AG09319 (cell line): ENCODE results near the gene CNIH4.
"Not testable (repeated sequence)": the region's sequence is repeated elsewhere in the genome, so short reads cannot be mapped to it uniquely, and the experiment has no call there.

ENCODE experiments used
- DNase-seq: peaks from one replicate; pipeline ENCODE4 v3.0.0-alpha.2; 2010; ENCODE audit warnings: low read depth; ENCODE audit errors: extremely low read depth
- TF ChIP-seq, protein P1 (sequence below): IDR thresholded peaks from 2 replicates; pipeline ENCODE4 v1.5.1; 2011; ENCODE audit warnings: low read depth, mild to moderate bottlenecking, inconsistent platforms, low read length, moderate library complexity

The CNIH4 gene

DNA sequence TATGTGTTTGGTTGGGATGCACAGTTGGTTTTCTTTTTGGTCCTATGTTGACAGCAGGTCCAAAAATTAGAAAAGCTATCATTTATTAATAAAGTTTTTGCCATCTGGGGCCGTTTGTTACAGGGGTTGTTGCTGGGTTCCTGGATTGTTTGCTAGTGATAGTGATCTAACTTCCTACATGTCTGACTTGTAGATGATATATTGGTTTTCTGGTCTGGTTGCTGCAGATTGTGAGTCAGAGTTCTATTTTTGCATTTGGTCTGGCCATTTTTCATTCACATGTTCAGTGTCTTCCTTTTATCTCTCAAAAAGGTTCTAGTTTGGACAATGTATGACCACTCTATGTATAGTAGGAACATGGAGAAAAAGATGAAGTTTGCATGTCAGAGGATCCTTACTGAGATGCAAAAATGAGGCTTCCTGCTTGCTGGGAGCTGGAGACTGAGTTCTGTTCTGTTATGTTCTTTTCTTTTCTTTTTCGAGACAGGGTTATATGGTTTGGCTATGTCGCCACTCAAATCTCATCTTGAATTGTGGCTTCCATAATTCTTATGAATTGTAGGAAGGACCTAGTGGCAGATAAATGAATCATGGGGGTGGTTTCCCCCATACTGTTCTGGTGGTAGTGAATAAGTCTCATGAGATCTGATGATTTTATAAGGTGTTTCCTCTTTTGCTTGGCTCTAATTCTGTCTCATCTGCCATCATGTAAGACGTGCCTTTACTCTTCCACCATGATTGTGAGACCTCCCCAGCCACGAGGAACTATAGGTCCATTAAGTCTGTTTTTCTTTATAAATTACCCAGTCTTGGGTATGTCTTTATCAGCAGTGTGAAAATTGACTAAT, 22.5 kb upstream of the CNIH4 start:
- no peak for DNase-seq
- TF ChIP-seq, protein P1, sequence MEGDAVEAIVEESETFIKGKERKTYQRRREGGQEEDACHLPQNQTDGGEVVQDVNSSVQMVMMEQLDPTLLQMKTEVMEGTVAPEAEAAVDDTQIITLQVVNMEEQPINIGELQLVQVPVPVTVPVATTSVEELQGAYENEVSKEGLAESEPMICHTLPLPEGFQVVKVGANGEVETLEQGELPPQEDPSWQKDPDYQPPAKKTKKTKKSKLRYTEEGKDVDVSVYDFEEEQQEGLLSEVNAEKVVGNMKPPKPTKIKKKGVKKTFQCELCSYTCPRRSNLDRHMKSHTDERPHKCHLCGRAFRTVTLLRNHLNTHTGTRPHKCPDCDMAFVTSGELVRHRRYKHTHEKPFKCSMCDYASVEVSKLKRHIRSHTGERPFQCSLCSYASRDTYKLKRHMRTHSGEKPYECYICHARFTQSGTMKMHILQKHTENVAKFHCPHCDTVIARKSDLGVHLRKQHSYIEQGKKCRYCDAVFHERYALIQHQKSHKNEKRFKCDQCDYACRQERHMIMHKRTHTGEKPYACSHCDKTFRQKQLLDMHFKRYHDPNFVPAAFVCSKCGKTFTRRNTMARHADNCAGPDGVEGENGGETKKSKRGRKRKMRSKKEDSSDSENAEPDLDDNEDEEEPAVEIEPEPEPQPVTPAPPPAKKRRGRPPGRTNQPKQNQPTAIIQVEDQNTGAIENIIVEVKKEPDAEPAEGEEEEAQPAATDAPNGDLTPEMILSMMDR, result no peak

DNA sequence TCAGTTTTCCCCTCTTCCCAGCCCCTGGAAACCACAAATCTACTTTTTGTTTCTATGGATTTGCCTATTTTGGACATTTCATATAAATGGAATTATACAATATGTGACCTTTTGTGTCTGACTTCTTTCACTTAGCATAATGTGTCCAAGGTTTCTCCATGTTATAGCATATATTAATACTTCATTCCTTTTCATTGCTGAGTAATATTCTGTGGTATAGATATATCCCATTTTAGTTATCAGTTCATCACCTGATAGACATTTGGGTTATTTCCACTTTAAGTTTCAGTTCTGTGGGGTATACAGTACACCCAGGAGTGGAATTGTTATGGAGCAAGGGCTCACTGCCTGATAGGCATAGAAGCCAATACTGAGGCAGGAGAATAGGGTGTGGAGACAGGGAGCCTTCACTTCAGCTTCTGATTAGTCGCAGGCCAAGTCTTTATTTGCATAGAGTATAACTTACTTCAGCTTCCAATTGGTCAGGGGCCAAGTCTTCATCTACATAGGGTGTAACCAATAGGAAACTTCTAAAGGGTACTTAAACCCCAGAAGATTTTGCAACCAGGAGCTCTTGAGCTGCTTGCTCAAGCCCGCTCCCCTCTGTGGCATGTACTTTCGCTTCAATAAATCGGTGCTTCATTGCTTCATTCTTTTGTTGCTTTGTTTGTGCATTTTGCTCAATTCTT, 18.4 kb upstream of the CNIH4 start:
- no peak for DNase-seq
- TF ChIP-seq, protein P1, result no peak

DNA sequence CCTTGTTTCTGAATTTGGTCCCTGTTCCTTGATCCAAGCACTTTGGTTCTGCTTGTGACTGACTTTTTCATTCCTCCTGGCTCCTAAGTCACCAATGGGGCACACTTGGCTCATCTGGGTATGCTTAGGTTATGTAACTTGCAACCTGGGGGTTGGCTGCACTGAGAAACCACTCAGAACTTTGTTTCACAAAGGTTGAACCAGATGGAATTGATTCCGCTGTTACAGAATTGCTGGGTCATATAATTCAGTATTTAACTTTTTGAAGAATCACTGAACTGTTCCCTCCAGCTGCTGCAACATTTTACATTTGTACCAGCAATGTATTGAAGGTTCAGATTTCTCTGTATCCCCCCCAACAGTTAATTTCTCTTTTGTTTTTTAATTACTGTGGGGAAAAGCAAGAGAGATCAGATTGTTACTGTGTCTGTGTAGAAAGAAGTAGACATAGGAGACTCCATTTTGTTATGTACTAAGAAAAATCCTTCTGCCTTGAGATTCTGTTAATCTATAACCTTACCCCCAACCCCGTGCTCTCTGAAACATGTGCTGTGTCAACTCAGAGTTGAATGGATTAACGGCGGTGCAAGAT, 17.1 kb upstream of the CNIH4 start:
- TF ChIP-seq, protein P1, result no peak
- DNase-seq, result no peak

DNA sequence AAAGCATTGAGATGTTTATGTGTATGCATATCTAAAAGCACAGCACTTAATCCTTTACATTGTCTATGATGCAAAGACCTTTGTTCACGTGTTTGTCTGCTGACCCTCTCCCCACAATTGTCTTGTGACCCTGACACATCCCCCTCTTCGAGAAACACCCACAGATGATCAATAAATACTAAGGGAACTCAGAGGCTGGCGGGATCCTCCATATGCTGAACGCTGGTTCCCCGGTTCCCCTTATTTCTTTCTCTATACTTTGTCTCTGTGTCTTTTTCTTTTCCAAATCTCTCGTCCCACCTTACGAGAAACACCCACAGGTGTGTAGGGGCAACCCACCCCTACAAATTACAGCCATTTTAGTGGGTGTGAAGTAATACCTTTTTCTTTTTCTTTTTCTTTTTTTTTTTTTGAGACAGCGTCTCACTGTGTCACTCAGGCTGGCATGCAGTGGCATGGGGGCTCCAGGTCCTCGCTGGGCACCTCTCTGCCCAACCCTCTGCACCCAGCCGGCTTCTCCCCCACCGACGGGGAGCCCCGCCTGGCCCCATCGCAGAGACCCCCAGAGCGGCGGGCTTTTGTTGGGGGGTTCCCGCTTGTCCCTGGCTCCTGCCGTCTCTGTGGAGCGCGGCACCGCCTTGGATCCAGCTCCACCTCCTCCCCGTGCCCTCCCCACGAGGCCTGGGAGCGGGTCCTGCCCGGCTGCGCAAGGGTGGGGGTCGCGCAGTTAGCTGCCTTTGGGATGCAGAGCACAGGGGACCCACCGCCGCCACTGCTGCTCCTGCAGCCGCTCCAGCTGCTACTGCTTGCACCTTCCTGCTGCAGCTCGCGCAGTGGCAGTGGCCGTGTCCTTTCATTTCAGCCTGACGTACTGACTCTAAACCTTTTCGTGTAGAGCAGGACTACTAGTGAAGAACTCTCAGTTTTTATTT, 16.0 kb upstream of the CNIH4 start:
- DNase-seq, result not testable (repeated sequence)

DNA sequence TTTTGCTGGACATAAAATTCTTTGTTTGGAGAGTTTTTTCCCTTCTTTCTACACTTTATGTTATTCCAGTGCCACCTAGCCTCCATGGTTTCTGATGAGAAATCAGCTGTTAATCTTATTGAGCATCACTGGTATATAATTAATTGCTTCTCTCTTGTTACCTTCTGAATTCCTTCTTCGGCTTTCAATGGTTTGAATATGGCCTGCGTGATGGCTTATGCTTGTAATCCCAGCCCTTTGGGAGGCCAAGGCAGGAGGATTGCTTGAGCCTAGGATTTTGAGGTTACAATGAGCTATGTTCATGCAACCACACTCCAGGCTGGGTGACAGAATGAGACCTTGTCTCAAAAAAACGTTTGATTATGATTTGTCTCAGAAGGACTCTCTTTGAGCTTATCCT, 13.0 kb upstream of the CNIH4 start:
- DNase-seq, result no peak
- TF ChIP-seq, protein P1, result no peak

DNA sequence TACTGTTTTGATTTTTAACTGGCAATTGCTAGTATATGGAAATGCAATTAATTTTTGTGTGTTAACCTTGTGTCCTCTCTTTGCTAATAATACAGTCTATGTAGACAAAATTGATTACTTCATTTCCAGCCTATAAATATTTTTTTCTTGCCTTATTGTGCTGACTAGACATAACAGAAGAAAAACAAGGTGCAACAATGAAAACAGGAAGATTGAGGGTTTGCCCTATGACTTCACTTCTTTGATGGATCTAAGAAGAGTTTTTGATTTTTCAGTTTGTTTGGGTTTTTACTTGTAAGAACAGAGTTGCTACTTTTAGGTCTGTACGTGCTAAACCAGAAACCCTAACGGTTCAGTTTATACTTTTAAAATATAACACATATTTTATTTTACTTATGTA, 8.5 kb upstream of the CNIH4 start:
- no peak for DNase-seq
- TF ChIP-seq, protein P1, result no peak

DNA sequence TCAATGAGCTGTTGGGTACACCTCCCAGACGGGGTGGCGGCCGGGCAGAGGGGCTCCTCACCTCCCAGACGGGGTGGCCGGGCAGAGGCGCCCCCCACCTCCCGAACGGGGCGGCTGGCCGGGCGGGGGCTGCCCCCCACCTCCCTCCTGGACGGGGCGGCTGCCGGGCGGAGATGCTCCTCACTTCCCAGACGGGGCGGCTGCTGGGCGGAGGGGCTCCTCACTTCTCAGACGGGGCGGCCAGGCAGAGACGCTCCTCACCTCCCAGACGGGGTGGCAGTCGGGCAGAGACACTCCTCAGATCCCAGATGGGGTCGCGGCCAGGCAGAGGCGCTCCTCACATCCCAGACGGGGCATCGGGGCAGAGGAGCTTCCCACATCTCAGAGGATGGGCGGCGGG, 7.0 kb upstream of the CNIH4 start:
- DNase-seq, result not testable (repeated sequence)

DNA sequence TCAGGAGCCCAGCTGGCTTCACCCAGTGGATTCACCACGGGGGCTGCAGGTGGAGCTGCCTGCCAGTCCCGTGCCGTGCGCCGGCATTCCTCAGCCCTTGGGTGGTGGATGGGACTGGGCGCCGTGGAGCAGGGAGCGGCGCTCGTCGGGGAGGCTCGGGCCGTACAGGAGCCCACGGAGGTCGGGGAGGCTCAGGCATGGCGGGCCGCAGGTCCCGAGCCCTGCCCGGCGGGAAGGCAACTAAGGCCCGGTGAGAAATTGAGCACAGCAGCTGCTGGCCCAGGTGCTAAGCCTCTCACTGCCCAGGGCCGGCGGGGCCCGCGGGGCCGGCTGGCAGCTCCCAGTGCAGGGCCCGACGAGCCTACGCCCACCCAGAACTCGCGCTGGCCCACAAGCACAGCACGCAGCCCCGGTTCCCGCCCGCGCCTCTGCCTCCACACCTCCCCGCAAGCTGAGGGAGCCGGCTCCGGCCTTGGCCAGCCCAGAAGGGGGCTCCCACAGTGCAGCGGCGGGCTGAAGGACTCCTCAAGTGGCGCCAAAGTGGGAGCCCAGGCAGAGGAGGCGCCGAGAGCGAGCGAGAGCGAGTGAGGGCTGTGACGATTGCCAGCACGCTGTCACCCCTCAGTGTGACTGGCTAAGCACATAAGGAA, 4.1 kb upstream of the CNIH4 start:
- not testable (repeated sequence) for DNase-seq
